PC-3 (cell line): ENCODE results near the gene CDH13.

Source experiments
- EZH2phosphoT487 ChIP-seq: fragments of 300-600 bp; sonication (generic); IDR thresholded peaks from 2 replicates; pipeline ENCODE4 v1.6.1; 2018; ENCODE audit warnings: mild to moderate bottlenecking, antibody characterized with exemption, low read length, borderline replicate concordance
- TF ChIP-seq, protein P1 (sequence below): fragments of 300-600 bp; sonication (generic); conservative IDR thresholded peaks from 2 replicates; pipeline ENCODE4 v1.5.1; 2017; ENCODE audit warnings: antibody characterized with exemption, low read depth, mild to moderate bottlenecking, low read length

DNA sequence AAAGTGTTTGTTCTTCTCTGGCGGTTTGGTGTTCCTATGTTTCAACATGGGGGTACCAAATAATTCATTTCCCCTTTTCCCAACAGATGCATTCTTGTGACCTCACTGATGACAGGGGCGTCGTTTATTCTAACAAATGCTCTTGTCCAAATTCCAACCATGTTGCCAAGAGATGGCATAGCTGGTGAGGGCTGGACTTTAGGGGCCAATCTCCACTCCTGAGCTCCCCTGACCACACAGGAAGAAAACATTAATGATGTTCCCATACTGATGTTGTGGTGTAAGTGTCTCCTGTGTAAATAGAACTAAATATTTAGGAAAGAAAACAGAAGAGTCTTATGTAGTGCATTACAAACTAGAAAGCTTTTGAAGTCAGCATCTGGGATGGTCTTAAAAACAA lies 431.6 kb downstream of the CDH13 start:
- TF ChIP-seq, protein P1, sequence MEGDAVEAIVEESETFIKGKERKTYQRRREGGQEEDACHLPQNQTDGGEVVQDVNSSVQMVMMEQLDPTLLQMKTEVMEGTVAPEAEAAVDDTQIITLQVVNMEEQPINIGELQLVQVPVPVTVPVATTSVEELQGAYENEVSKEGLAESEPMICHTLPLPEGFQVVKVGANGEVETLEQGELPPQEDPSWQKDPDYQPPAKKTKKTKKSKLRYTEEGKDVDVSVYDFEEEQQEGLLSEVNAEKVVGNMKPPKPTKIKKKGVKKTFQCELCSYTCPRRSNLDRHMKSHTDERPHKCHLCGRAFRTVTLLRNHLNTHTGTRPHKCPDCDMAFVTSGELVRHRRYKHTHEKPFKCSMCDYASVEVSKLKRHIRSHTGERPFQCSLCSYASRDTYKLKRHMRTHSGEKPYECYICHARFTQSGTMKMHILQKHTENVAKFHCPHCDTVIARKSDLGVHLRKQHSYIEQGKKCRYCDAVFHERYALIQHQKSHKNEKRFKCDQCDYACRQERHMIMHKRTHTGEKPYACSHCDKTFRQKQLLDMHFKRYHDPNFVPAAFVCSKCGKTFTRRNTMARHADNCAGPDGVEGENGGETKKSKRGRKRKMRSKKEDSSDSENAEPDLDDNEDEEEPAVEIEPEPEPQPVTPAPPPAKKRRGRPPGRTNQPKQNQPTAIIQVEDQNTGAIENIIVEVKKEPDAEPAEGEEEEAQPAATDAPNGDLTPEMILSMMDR: no peak
- no peak for TF ChIP-seq EZH2phosphoT487
